CD4-positive, CD25-positive, alpha-beta regulatory T cell (primary cell): ENCODE measurements around the gene MIX23. TPM values are rescaled to one million over a fixed set of nuclear protein-coding genes. Genes with fewer than 3 reads are reported as not detected.

Experiments used
- ATAC-seq, 2 donors: fragments of 150-1000 bp; cut with Tn5 transposase; one replicate each; pipeline ENCODE4 v1.10.0; 2021; ENCODE audit warnings: low read depth in 2 of 2, moderate number of reproducible peaks in 2 of 2, moderate library complexity in 1 of 2
- DNase-seq, 3 donors: peaks; one replicate each; pipeline versions ENCODE4 v3.0.0 to v3.0.0-alpha.2; 2012 to 2022; ENCODE audit warnings: mixed read lengths in 1 of 3
- H3K27ac ChIP-seq: one replicate; pipeline ENCODE4 v1.7.0; 2013; ENCODE audit warnings: mild to moderate bottlenecking, low read length; ENCODE audit not compliant: insufficient read depth, poor library complexity, severe bottlenecking
- H3K27me3 ChIP-seq: one replicate; pipeline ENCODE4 v1.7.0; 2013; ENCODE audit warnings: low read length; ENCODE audit not compliant: control insufficient read depth, insufficient read depth
- H3K36me3 ChIP-seq: one replicate; pipeline ENCODE4 v1.7.0; 2013; ENCODE audit warnings: mild to moderate bottlenecking, low read length, moderate library complexity; ENCODE audit not compliant: control insufficient read depth, insufficient read depth
- H3K4me1 ChIP-seq: 2 replicates; pipeline ENCODE4 v1.7.0; 2013; ENCODE audit warnings: mild to moderate bottlenecking, low read length; ENCODE audit not compliant: insufficient read depth, control insufficient read depth, poor library complexity, severe bottlenecking
- H3K4me3 ChIP-seq: one replicate; pipeline ENCODE4 v1.7.0; 2013; ENCODE audit warnings: low read depth, mild to moderate bottlenecking, low read length, moderate library complexity
- H3K9me3 ChIP-seq, 2 experiments: 1 replicate in 1 of 2; 2 replicates in 1 of 2; pipeline ENCODE4 v1.7.0; 2013; ENCODE audit warnings: low read length in 2 of 2, mild to moderate bottlenecking in 1 of 2, moderate library complexity in 1 of 2; ENCODE audit not compliant: control insufficient read depth in 2 of 2
- H3K27ac Mint-ChIP-seq, 3 donors: one replicate each; pipeline ENCODE4 v1.8.0; 2020 to 2022; ENCODE audit warnings: mild to moderate bottlenecking in 3 of 3, mixed read lengths in 3 of 3, moderate library complexity in 2 of 3
- H3K27me3 Mint-ChIP-seq: one replicate; pipeline ENCODE4 v1.8.0; 2022; ENCODE audit warnings: mild to moderate bottlenecking, mixed read lengths
- H3K36me3 Mint-ChIP-seq: one replicate; pipeline ENCODE4 v1.8.0; 2020; ENCODE audit warnings: mixed read lengths
- H3K4me1 Mint-ChIP-seq, 4 donors: one replicate each; pipeline ENCODE4 v1.8.0; 2020 to 2022; ENCODE audit warnings: mixed read lengths in 4 of 4, mild to moderate bottlenecking in 1 of 4
- H3K4me3 Mint-ChIP-seq, 4 donors: one replicate each; pipeline ENCODE4 v1.8.0; 2020 to 2022; ENCODE audit warnings: mild to moderate bottlenecking in 4 of 4, mixed read lengths in 4 of 4, moderate library complexity in 3 of 4
- H3K9me3 Mint-ChIP-seq, 7 donors: one replicate each; pipeline ENCODE4 v1.8.0; 2020 to 2022; ENCODE audit warnings: mixed read lengths in 7 of 7, mild to moderate bottlenecking in 3 of 7, moderate library complexity in 2 of 7
- polyA plus RNA-seq, 4 donors: library from polyadenylated mRNA; unstranded; fragments of 300-500 nt; fragmentation: Illumina TruSeq; gene quantifications; one replicate each; pipeline ENCODE4 v1.2.3, GENCODE V29; 2021
- total RNA-seq: library from RNA; stranded (reverse); gene quantifications from one replicate; pipeline ENCODE4 v1.2.3, GENCODE V29; 2022

Gene MIX23
- total and polyA plus RNA-seq, 5 donors from 2014 or later: 14.1 to 33.1 (median 23.5) TPM

- Histone ChIP-seq H3K9me3 (no peaks in the 10 kb centered on the region), H3K27ac (no peak overlapping the region), H3K27me3 (peaks cover 3% of the 10 kb centered on the region), H3K4me3 (no peak overlapping the region), H3K4me1 (no peaks in the 10 kb centered on the region), H3K36me3 (no peaks in the 10 kb centered on the region)
- ATAC-seq: no peak
- H3K27me3 Mint-ChIP-seq: peaks cover 12% of the 10 kb centered on the region
- no peaks in the 10 kb centered on the region for H3K4me1 Mint-ChIP-seq
- no peaks in the 10 kb centered on the region for H3K36me3 Mint-ChIP-seq
- peaks cover 0 to 4% (median 0%) of the 10 kb centered on the region in 7 donors for H3K9me3 Mint-ChIP-seq
- H3K4me3 Mint-ChIP-seq: no peak overlapping the region
- no peak for DNase-seq
- no peak overlapping the region for H3K27ac Mint-ChIP-seq
These were observed 33.9 kb downstream of the MIX23 start for GRCh38 chr3:122349171-122349570.

GRCh38 chr3:122343654-122344053 is 39.4 kb downstream of the MIX23 start:
- peaks cover 3% of the 10 kb centered on the region for H3K27me3 ChIP-seq
- ATAC-seq: no peak
- Mint-ChIP-seq H3K9me3 (peaks cover 0 to 9% (median 0%) of the 10 kb centered on the region in 7 donors), H3K4me1 (no peaks in the 10 kb centered on the region), H3K4me3 (no peak overlapping the region), H3K36me3 (no peaks in the 10 kb centered on the region), H3K27ac (no peak overlapping the region), H3K27me3 (peaks cover 24% of the 10 kb centered on the region)
- no peaks in the 10 kb centered on the region for H3K4me1 ChIP-seq
- no peaks in the 10 kb centered on the region for H3K9me3 ChIP-seq
- no peak overlapping the region for H3K4me3 ChIP-seq
- H3K36me3 ChIP-seq: no peaks in the 10 kb centered on the region
- DNase-seq: no peak
- H3K27ac ChIP-seq: no peak overlapping the region

GRCh38 chr3:122342803-122343202 is 40.2 kb downstream of the MIX23 start:
- ATAC-seq: no peak
- H3K4me1 ChIP-seq: no peaks in the 10 kb centered on the region
- Mint-ChIP-seq H3K4me3 (no peak overlapping the region), H3K27me3 (peaks cover 24% of the 10 kb centered on the region), H3K27ac (no peak overlapping the region), H3K36me3 (no peaks in the 10 kb centered on the region), H3K4me1 (no peaks in the 10 kb centered on the region), H3K9me3 (peaks cover 0 to 7% (median 0%) of the 10 kb centered on the region in 7 donors)
- H3K27me3 ChIP-seq: no peaks in the 10 kb centered on the region
- no peaks in the 10 kb centered on the region for H3K9me3 ChIP-seq
- no peak overlapping the region for H3K4me3 ChIP-seq
- no peak overlapping the region for H3K27ac ChIP-seq
- no peaks in the 10 kb centered on the region for H3K36me3 ChIP-seq
- DNase-seq: no peak

GRCh38 chr3:122332551-122332950 is 50.5 kb downstream of the MIX23 start:
- no peak overlapping the region for H3K4me3 ChIP-seq
- Mint-ChIP-seq H3K4me3 (no peak overlapping the region), H3K36me3 (no peaks in the 10 kb centered on the region), H3K27ac (no peak overlapping the region), H3K9me3 (no peaks in the 10 kb centered on the region), H3K4me1 (no peaks in the 10 kb centered on the region), H3K27me3 (peaks cover 22% of the 10 kb centered on the region)
- no peak for DNase-seq
- no peak for ATAC-seq
- H3K27me3 ChIP-seq: peaks cover 7% of the 10 kb centered on the region
- no peaks in the 10 kb centered on the region for H3K9me3 ChIP-seq
- no peaks in the 10 kb centered on the region for H3K36me3 ChIP-seq
- H3K27ac ChIP-seq: no peak overlapping the region
- no peaks in the 10 kb centered on the region for H3K4me1 ChIP-seq

- DNase-seq (no peak), ATAC-seq (no peak)
- Histone ChIP-seq H3K4me3 (no peak overlapping the region), H3K27ac (no peak overlapping the region), H3K27me3 (peaks cover 7% of the 10 kb centered on the region), H3K9me3 (no peaks in the 10 kb centered on the region), H3K36me3 (no peaks in the 10 kb centered on the region), H3K4me1 (no peaks in the 10 kb centered on the region)
- Mint-ChIP-seq H3K9me3 (no peaks in the 10 kb centered on the region), H3K27ac (no peak overlapping the region), H3K36me3 (no peaks in the 10 kb centered on the region), H3K4me3 (no peak overlapping the region), H3K4me1 (no peaks in the 10 kb centered on the region), H3K27me3 (peaks cover 23% of the 10 kb centered on the region)
These were observed 51.1 kb downstream of the MIX23 start for GRCh38 chr3:122331886-122332285.

- Mint-ChIP-seq H3K9me3 (peaks cover 0 to 9% (median 0%) of the 10 kb centered on the region in 7 donors), H3K36me3 (no peaks in the 10 kb centered on the region), H3K4me1 (peaks cover 0 to 8% (median 4%) of the 10 kb centered on the region in 4 donors), H3K4me3 (no peak overlapping the region), H3K27ac (no peak overlapping the region), H3K27me3 (peaks cover 26% of the 10 kb centered on the region)
- no peak overlapping the region for H3K4me3 ChIP-seq
- DNase-seq: no peak
- ATAC-seq: no peak
- no peaks in the 10 kb centered on the region for H3K4me1 ChIP-seq
- H3K27me3 ChIP-seq: no peaks in the 10 kb centered on the region
- H3K36me3 ChIP-seq: no peaks in the 10 kb centered on the region
- H3K9me3 ChIP-seq: no peaks in the 10 kb centered on the region
- H3K27ac ChIP-seq: no peak overlapping the region
These were observed 57.3 kb downstream of the MIX23 start for GRCh38 chr3:122325769-122326168.

- H3K4me3 ChIP-seq: no peak within 1 kb of the TSS
- no peaks in the 10 kb centered on the region for H3K36me3 ChIP-seq
- H3K27me3 ChIP-seq: no peaks in the 10 kb centered on the region
- H3K27me3 Mint-ChIP-seq: peaks cover 31% of the 10 kb centered on the region
- DNase-seq (no peak), ATAC-seq (no peak)
- H3K4me3 Mint-ChIP-seq: no peak within 1 kb of the TSS
- H3K9me3 Mint-ChIP-seq: peaks cover 0 to 9% (median 3%) of the 10 kb centered on the region in 7 donors
- no peaks in the 10 kb centered on the region for H3K4me1 ChIP-seq
- H3K27ac Mint-ChIP-seq: no peak within 1 kb of the TSS
- no peaks in the 10 kb centered on the region for H3K36me3 Mint-ChIP-seq
- H3K4me1 Mint-ChIP-seq: peaks cover 0 to 8% (median 4%) of the 10 kb centered on the region in 4 donors
- H3K9me3 ChIP-seq: peaks cover 0 to 4% of the 10 kb centered on the region in 2 experiments
- no peak within 1 kb of the TSS for H3K27ac ChIP-seq
These were observed 58.1 kb downstream of the MIX23 start, which contains the start of gene CSTA for GRCh38 chr3:122324871-122325323. TSS of gene CSTA (plus strand) at chr3:122325248. CDS start at chr3:122325293, 45 bp downstream.
